ENCODE data around the gene RETN. TPM values are rescaled to one million over a fixed set of nuclear protein-coding genes. Genes with fewer than 3 reads are reported as not detected.

The RETN gene
- total and polyA plus RNA-seq, 2 donors (not counting 3 experiments of a cell fraction or from before 2014, with no cell fraction given) = not detected

- dilution Hi-C loops (cut with MboI; ENCODE audit: extremely low pct_ligation_motif_present, low sequenced_read_pairs) = no loop called here
- no peak overlapping the region for H3K4me3 ChIP-seq (replicated peaks in 1 of 3; ENCODE audit: insufficient read depth in 1 of 3, low read depth in 1 of 3, low read length in 3 of 3)
- CTCF ChIA-PET = no interaction called here
- POLR2A ChIA-PET = no interaction called here
- no peak overlapping the region for H2AFZ ChIP-seq (ENCODE audit: low read depth, low read length)
- H3K9ac ChIP-seq (replicated peaks; ENCODE audit: extremely low read depth, insufficient read depth, low read length) = no peak overlapping the region
- no peaks in the 10 kb centered on the region for H3K79me2 ChIP-seq (ENCODE audit: control insufficient read depth, insufficient read depth, low read length)
- H4K20me1 ChIP-seq (replicated peaks; ENCODE audit: control insufficient read depth, extremely low read depth, insufficient read depth, low read length) = no peaks in the 10 kb centered on the region
- no peak overlapping the region for H3K27ac ChIP-seq (ENCODE audit: insufficient read depth, low read depth, low read length)
- TF ChIP-seq MAX (IDR thresholded peaks at IDR 0.05; ENCODE audit: insufficient read depth, insufficient read length) (no peak), POLR2AphosphoS5 (IDR thresholded peaks at IDR 0.05; ENCODE audit: insufficient read depth, low read depth, low read length) (no peak), EZH2 (IDR thresholded peaks at IDR 0.05; ENCODE audit: borderline replicate concordance, low read depth, low read length, severe bottlenecking) (no peak), CTCF (IDR thresholded peaks at IDR 0.05; ENCODE audit: extremely low read depth in 1 of 2, insufficient read depth in 1 of 2, low read depth in 1 of 2, low read length in 2 of 2) (no peak), MYC (IDR thresholded peaks at IDR 0.05; ENCODE audit: low read depth, low read length) (no peak), FOS (IDR thresholded peaks at IDR 0.05; ENCODE audit: borderline replicate concordance, insufficient read depth, low read length) (no peak), POLR2A (IDR thresholded peaks at IDR 0.05; ENCODE audit: low read depth, low read length) (no peak), GATA2 (IDR thresholded peaks at IDR 0.05; ENCODE audit: insufficient read depth, insufficient read length, low read depth, low read length) (no peak), JUN (IDR thresholded peaks at IDR 0.05; ENCODE audit: borderline replicate concordance, insufficient read depth, insufficient read length, low read depth) (no peak)
- no peaks in the 10 kb centered on the region for H3K9me3 ChIP-seq (replicated peaks; ENCODE audit: control insufficient read depth, insufficient read depth, low read length)
- BruUV-seq (replicated peaks) = no TSS peak
- no peak for DNase-seq (ENCODE audit: low read depth, low spot score)
- H3K27me3 ChIP-seq (ENCODE audit: control insufficient read depth in 2 of 2, insufficient read depth in 2 of 2, low read length in 2 of 2) = no peaks in the 10 kb centered on the region
- intact Hi-C loops (cut with micrococcal nuclease) = no loop called here
- no peaks in the 10 kb centered on the region for H3K4me1 ChIP-seq (ENCODE audit: control insufficient read depth, extremely low read depth, insufficient read depth, low read length)
- no peaks in the 10 kb centered on the region for H3K36me3 ChIP-seq (ENCODE audit: control insufficient read depth in 2 of 2, extremely low read depth in 1 of 2, insufficient read depth in 2 of 2, low read length in 2 of 2)
- FAIRE-seq = no peak
- H3K4me2 ChIP-seq (ENCODE audit: insufficient read depth, low read length) = no peak overlapping the region
- no peaks in the 10 kb centered on the region for H3K9me1 ChIP-seq (replicated peaks; ENCODE audit: control insufficient read depth, extremely low read depth, insufficient read depth, low read length)
Measured at GRCh38 chr19:7694499-7694898, 25.6 kb downstream of the RETN start.

Data from endothelial cell of umbilical vein (primary cell).